NK-92 treated with Interleukin-12 subunit alpha and Interleukin-12 subunit beta, amount 100 ng/mL, for 24 hours (cell line): ENCODE measurements around the gene GPD2.

ENCODE experiments used
- DNase-seq: peaks from one replicate; lab custom pipeline; 2025; lab: John Stamatoyannopoulos, UW

GPD2 gene

DNA sequence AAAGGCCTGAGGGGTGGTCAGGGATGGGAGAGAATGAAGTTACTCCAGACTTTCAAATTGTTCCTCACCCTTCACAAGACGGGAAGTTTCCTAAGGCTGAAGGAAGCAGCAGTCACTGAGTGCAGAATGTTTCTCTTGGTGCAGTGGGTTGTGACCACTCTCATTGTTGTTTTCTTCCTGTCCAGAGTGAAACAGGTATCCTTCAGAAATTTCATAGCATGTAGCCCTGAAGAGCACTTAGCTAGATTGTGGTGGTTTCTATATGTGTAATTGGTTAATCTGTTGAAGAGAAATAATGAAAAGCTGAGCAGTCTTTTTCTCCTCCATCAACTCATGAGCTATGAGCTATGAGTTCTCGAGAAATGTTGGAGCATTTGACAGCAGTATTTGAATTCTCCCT is 96.8 kb downstream of the GPD2 start:
- no peak for DNase-seq

DNA sequence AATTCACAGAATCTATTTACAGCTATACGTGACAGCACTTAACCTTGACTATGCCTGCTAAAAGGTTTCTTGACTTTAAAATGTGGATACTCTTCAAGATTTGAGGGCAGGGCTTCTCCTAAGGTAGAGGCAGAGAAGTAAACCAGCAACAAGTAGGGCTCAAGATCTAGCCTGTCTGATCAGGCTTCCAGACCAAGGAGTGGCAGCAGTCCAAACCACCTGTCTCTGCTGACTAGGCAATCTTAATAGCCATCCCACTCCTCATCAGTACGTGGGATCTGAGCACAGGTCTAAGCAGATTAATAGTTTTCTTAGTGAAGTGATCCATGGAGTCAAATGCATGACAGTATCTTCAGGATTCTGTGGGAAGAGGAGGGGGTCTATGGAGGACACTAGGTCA is 100.4 kb downstream of the GPD2 start:
- DNase-seq: no peak

DNA sequence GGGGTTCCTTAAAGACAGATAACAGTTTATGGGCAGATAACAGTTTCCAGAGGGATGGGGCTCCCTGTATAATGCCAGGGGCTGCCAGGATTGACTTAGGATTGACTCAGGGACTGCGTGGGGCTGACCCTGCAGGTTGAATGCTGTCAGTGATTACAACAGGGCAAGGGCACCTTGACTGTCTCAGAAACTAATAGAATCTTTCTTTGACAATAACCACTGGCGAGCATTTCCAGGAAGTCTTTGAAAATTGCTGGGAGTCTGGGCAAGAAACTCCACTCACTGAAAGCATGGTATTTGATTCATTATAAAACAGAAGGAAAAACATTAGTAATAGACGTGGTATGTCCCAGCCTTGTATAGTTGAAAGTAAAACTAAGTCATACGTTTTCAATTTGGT is 101.0 kb downstream of the GPD2 start:
- no peak for DNase-seq

DNA sequence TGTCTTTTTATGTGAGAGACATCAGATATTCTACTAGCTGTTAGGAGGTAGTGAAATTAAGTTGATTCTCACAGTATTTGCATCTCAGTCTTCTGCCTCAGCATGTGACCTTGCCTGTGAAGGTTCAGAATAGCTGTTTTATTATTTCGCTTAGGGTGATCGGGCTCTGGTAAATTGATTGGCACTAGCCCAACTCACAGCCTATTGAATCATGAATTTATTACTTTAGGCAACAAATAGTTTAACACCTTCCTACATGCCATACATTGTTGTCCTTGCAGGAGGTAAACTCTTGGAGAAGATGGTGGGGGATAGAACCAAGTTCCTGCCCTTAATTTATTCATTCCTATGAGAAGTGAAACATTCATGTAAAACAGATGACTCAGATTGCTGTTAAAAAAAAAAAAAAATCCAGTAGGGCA is 101.9 kb downstream of the GPD2 start:
- DNase-seq: no peak

DNA sequence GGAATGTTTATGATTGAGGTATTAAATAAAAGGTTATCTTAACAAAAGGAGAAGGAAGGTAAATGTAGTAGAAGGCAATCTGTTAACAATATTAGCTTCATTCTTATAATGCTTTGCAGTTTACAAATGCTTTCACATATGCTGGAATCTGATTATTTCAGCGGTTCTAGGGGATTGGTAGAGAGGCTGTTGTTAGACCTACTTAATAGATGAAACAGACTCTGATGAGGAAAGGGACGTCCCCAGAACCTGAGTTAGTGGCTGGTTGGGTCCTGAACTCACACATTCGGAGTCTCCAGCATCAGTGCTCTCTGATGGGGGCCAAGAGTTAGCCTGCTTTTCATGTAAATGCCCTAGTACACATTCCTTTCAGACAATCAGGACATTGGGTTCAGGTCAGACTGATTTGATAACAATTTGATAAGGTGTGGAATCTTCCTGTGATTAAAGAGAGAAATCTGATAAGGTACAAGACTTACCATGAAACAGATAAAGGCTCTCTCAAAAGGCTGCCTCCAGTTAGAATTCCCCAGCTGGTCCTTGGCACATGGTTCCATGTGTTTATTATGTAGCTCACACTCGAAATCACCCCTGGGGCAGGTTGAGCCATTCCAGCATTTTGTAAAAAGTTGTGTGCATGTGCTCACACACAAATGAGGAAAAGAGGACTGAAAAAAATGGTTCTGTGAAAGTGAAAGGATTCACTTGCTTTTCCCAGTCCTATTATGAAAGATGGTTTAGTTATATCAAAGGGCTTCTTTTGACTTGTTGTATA is 103.1 kb downstream of the GPD2 start:
- no peak for DNase-seq

DNA sequence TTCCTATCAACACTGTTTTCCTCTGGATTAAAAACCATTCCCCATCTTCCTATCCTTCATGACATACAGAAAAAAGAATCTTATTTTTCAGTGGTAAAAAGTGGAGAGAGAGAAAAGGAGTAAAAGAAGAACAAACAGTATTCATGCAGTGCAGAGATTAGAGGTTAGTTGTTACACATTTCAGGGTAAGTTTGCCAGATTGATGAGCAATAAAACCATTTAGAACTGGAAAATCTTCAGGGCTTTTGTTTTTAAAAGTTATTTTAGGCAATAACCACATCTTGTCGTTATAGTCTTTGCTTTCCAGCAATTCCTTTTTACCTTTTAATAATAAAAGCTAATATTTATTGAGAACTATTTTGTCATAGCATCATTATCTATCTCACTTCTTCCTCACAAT is 104.5 kb downstream of the GPD2 start:
- no peak for DNase-seq

DNA sequence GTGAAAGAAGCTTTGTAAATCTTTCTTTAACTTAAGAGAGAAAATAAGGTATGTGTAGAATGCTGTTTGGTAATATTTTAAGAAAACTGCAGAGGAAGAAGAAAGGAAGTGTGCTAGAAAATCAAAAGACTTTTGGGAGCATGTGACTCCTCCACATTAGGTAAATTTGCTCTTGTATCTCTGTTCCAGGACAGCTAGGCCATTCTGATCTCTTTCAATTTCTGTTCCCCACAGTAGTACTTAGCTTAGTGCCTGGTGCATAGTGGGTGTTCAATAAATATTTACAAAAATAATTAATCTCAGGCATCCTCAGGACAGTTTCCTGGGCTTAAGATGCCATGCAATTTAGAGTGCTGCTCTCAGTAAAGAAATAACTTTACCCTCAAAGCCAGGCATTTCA is 105.0 kb downstream of the GPD2 start:
- DNase-seq: no peak

DNA sequence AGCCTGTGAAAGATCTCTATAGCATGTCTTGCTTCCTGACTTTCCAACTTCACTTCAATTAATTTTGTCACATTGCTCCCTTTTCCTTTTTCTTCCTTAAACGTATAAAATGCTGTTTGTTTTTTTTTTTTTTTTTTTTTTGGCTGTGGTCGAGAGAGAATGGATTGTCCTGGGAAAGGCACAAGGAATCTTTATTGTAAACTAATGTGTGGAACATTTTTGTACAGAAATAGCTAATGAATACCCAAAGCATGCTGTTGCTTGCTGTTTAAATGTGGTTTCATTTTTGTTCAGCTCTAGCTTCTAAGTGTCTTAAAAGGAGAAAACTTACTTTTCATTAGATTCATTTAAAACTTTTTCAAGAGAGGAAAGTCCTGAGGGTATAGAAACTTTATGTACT is 105.5 kb downstream of the GPD2 start:
- DNase-seq: no peak

DNA sequence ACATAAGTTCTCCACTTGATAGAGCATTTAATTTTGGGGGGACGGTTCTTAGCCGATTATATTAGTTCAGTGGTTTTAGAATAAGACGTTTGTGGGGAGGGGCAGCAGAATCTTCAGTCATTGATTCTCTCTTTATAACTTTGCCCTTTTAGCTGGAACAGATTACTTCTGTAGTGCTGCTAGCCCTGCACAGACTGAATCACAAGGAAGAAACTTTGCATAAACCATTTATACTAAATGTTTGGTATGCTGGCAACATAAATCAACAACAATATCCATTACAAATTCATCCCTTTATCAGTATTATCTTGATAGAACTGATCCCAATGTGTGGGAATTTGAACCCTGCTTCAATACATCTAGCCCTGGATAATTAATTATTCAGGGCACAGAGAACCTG is 112.2 kb downstream of the GPD2 start:
- DNase-seq: no peak

DNA sequence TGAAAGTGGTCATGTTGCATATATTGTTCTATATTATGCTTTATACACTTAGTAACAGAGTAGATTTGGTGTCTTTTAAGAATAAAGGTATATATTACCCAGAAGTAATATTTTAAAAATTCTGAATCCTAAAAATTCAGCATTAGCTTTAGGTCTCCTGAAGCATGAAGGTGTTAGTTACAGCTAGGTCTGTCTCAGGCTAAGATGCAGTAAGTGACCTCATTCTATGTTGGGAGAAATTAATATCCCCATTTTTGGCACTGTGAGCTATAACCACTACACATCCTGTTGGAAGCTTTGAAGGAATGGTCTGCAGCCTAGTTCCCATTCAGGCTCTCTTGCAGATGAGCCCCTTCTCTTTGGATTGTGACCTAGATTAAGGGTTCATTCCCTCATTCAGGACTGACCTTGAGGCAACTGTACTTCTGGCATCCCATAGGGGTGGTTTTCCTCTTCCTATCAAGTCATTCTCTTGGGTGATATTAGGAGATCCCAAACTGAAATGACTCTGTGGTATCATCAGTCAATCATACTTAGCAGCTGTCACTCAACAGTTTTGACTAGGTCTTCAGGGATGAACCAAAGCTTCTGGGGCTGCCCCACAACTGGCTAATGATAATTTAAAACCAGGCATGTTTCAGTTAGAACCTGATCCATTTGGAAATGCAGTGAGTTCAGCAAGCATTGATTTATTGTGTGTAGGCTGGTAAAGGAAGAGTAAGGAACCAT is 117.7 kb downstream of the GPD2 start:
- DNase-seq: no peak

DNA sequence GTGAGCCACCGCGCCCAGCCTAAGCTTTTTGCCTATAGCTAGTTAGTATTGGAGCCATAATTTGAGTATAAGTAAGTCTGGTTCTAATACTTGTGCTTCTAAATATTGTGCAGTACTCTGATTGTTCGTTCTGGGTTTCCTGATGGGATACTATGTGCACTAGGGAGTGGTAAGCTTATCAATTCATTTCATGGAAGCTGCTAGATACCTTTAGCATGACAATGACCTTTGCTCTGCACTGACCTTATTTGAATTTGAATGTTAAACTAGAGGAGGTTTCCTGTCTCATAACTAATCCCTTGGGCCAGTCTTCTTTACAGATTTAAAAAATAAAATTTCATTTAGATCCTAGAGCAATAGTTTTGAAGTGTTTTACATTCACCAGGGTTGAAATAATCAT is 125.1 kb downstream of the GPD2 start:
- no peak for DNase-seq

DNA sequence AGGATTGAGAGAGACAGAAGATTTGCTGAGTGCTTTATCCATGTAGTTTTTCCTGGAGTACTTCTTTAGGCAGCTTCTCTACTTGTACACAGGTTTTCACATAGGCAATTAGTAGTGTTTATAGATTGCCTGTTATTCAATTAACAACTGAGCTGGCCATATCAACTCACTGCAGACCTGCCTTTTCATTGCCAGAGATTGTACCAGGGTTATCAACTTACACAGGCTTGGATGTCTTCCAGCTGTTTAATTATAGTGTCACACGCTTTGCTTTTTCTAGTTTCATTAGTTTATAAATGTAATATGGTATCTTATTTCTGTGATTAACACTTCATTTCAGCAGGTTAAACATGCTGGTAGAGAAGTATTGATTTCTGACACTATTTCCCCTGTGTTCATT is 125.9 kb downstream of the GPD2 start:
- no peak for DNase-seq

DNA sequence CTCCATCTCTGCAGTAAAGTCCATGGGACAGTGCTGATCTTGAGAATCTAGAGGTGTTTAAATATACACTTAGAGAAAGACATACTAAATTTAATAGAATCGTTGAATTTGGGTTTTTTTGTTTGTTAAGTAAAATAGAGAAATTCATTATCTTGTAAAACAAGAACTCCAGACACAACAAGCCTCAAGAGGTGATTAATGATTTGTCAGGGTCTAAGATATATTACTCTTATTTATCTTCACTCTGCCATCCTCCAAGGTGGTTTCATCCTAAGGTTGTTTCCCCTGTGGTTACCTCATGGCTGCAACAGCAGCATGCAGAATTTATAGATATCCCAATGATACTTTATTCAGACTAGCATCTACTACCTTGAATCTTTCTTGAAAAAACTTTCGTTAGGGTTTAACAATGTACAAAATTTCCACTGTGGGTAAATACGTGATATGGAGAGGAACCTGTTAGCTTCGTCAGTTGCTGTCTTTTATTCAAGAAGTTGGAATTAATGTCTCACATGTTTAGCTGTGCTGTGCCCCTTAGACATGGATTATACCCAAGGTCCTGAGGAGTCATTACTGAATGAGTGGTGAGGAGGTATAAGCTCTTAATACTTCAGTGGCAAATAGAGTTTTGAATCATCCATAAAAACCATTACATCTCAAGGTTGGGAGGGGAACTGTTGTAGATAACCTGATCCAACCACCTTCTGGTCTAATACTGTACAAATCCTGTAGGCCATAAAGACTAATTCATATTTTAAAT is 128.0 kb downstream of the GPD2 start:
- no peak for DNase-seq

DNA sequence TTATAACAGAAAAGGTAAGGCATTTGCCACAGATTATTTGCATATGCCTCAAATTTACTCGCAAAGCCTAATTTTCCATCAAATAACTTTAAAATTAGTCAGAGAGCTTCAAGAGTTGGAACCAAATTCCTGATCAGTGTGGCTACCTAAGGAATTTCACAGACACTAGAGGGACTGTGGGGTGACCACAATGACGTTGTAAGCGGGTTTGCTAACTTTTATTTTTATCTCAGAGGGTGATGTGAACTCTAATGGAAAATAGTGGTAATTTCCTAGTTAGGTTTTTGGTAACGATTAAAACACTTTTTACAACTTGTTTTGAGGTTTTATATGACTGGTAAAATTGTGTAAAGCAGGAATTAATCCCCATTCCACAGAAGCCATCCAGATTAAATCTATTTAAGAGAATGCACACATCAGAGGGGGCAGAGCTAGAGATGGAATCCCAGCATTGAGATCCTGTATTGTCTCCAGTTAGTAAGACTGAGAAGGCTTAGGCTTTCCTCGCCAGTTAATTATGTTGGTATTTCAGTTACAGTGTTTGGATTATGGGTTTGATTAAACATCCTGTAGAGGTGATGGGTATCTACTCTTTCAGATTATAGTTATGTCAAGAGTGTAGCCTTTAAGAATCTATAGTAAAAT is 129.0 kb downstream of the GPD2 start:
- DNase-seq: no peak

DNA sequence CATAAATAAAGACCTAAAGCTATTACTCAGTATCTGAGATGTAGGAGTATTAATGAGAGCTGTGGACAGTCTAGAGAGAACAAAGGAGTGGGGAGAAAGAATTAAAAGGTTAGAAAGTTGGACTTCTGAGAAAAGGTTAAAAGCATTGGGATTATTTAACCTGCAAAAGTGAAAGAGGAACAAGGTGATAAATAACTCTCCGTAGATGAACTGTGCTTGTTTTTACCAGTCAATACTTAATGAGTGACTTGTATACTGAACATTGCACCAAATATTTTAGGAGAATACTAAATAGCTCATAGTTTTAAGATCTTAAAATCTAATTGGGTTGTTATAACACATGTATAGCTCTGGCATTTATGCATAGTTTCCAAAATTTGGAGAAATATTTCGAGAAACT is 137.5 kb downstream of the GPD2 start:
- DNase-seq: no peak

DNA sequence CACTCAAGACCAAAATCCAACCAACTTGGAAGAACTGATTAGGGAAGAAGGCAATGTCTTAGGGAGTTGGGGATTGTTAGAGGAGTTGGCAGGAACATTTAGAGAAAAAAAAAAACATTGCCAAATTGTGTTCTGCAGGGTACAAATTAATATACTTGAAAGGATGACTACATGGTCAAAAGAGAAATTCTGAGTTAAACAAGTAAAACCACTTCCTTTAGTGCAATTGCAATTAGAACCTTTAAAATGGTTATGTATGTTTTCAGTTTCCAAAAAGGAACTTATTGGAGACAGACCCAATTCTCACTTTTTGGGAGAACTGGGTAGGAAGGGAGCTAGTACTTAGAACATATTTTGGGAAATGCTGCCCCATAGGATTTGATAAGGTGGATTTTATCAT is 137.9 kb downstream of the GPD2 start:
- DNase-seq: no peak

DNA sequence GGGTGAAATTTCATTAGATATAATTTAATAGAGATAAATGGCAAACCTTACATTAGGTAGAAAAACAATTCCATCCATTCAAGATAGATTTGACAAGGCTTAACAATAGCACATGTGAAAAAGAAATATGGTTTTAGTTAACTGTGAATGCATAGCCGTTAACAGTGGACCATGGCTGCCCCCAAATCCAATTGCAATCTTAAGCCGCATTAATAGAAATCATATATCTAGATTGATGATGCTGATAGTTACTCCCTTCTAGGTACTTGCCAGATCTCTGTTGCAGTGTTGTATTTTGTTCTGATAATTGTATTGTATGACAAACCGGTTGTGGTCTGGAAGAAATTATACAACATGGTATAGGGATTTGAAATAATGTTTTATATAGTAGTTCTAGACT is 139.8 kb downstream of the GPD2 start:
- DNase-seq: no peak

DNA sequence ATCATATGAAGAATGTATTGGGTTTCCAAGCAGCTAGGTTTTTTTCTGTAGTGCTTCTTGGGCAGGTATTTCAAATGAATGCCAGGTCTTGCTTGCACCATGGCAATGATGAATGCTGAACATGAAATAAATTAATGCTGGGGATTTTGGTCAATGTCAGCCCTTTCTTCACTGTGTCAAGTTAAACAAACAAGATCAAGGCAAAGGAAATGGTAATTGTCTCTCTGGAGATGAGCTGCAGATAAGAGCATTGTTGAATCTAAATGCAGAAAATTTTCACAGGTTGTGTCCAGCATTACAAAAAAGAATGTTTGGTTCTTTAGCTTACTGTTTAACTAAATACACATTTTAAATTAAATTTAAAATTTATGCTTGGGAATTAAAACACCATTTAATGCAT is 144.3 kb downstream of the GPD2 start:
- DNase-seq: no peak

DNA sequence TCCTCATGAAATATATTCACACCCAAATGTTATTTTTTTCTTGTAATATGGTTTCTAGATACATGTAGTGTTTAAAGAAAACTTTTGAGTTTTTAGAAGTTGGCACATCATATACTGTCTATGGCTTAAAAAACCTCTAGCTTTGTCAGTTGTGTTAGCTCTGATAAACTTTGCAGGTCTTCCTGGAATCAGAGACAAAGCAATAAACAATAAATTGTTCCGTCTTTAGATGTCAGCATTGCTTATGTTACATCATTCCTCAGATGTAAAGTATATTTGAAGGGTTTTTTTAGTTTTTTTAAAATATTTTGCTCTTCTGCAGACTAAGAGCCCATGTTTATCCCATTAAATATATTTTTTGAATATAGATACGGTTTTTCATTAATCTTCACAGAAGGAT is 145.1 kb downstream of the GPD2 start:
- no peak for DNase-seq

DNA sequence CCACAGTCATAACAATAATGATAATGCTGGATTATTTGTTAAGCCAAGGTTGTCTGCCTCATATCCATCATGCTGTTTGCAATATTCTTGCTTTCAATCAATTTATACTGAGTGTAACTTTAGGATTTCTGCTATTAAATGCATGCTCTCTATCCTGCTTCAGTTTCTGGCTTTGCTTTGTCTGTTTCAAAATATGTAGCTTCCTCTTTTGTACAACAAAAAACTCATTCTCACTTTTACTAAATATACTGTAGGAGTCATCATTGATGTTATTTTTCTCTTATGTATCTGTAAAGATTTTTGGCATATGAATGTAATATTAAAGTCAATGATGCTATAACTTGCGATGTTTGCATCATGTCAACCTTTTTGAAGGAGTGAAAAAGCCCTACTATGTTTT is 149.3 kb downstream of the GPD2 start:
- DNase-seq: no peak

DNA sequence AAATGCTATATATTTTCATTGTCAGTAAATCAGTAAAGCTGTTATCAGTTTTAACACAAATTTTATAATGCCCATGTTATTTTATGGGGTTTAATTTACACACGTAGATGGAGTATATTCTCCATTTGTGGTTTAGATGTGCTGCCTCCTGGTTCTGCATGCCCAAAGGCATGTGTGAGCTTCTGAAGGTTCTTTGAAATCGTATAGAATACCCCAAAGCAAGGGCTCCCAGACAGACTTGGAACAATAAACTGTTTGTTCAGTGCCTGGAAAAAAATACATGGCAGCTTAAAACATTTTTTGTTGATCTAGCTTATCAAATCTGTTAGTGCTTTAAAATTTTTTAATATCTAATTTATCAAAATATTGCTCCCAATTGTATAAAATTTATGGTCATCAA is 150.4 kb downstream of the GPD2 start:
- DNase-seq: no peak

DNA sequence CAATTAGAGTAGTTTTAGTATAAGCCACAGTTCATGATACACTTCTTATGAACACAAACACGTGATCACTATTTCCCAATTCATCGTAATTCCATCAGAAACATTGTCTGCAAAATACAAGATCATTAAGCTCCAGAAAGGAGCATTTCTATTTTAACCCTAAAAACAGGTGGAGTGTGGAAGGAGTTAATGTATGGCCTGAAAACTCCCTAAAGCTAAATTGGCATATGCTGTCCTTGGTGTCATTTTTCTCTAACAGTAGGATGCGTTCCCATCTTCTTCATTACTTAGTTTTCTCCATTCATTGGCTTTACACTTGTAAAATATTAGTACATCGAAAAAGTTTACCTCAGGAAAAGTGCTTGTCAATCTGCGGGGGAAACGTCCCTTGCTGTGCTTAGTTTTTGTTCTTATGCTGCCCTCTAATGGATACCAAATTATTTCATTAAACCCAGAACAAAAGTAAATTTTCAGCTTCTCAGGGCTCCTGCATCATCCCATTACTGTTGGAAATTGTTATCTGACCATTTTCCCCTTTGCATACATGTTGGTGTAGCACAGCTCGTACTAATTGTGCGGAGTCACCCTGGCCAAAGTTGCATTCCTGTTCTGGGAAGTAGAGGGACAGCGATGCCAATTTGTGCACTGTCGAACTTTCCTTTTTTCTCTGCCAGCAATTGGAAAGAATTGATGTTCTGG is 153.4 kb downstream of the GPD2 start:
- no peak for DNase-seq
